HG03571 (cell line): Measurements from ENCODE around the gene CLDN6.

Source experiments
- ATAC-seq: cut with Tn5 transposase; IDR thresholded peaks from one replicate; pipeline ENCODE4 v1.9.1; 2021; ENCODE audit not compliant: unreplicated experiment

The CLDN6 gene

GRCh38 chr16:2990891-2991290 is 27.1 kb downstream of the CLDN6 start:
- no peak for ATAC-seq

GRCh38 chr16:2988590-2989099 is 29.3 kb downstream of the CLDN6 start:
- ATAC-seq: no peak

- no peak for ATAC-seq
Observed at GRCh38 chr16:2987833-2988232, 30.1 kb downstream of the CLDN6 start.

GRCh38 chr16:2987286-2987685 is 30.7 kb downstream of the CLDN6 start:
- ATAC-seq: no peak

GRCh38 chr16:2986623-2987188 is 31.3 kb downstream of the CLDN6 start:
- ATAC-seq: no peak

GRCh38 chr16:2985893-2986355 is 32.1 kb downstream of the CLDN6 start:
- ATAC-seq: no peak

- no peak for ATAC-seq
Observed at GRCh38 chr16:2985462-2985861, 32.5 kb downstream of the CLDN6 start.

GRCh38 chr16:2983706-2984136 is 34.3 kb downstream of the CLDN6 start:
- ATAC-seq: no peak

GRCh38 chr16:2982402-2982801 is 35.6 kb downstream of the CLDN6 start:
- ATAC-seq: no peak

- no peak for ATAC-seq
Observed at GRCh38 chr16:2981899-2982250, 36.1 kb downstream of the CLDN6 start.

- no peak for ATAC-seq
Observed at GRCh38 chr16:2981177-2981898, 36.6 kb downstream of the CLDN6 start.

- peak; percentile 68 for ATAC-seq
Observed at GRCh38 chr16:2980227-2981176, 37.5 kb downstream of the CLDN6 start, which contains the start of gene PKMYT1. Gene PKMYT1, minus strand, starts transcription at chr16:2980446. Its CDS starts 789 bp downstream, at chr16:2979657.

- no peak for ATAC-seq
Observed at GRCh38 chr16:2979669-2980226, 38.2 kb downstream of the CLDN6 start.

GRCh38 chr16:2977440-2977839 is 40.5 kb downstream of the CLDN6 start:
- ATAC-seq: no peak

- ATAC-seq: no peak
Observed at GRCh38 chr16:2976673-2977072, 41.3 kb downstream of the CLDN6 start.

GRCh38 chr16:2976201-2976600 is 41.8 kb downstream of the CLDN6 start:
- no peak for ATAC-seq

GRCh38 chr16:2975161-2975795 is 42.7 kb downstream of the CLDN6 start:
- no peak for ATAC-seq

GRCh38 chr16:2974319-2975056 is 43.5 kb downstream of the CLDN6 start:
- no peak for ATAC-seq

GRCh38 chr16:2973605-2974318 is 44.2 kb downstream of the CLDN6 start:
- no peak for ATAC-seq
